ENCODE data around the gene ELMO3.

Gene ELMO3

DNA sequence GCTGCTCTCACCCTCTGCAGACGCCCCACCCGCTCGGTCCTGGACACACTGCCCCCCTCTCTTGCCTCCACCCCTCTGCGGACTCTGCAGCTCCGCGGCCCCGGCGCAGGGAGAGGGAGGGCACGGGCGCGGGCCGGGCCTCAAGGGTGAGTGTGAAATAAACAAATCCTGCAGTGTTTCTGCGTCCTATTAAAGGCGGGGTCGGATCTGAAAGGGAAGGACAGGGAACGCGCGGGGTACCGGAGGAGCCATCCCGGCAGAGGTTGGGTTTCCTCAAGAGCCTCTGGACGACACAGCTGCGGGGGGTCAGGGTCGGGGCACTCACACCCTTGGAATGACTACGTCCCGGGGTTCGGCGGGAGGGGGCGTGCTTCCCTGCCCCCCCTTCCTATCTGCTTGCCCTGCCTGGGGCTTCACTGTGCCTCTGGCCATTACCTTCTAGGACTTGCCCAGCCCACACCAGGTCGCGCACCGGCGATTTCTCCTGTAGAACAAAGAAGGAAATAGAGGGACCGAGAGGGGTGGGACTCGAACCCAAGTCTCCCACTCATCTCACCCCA is 34.9 kb upstream of the ELMO3 start:
- DNase-seq: peak in 1 of 2 donors; percentile 62

GRCh38 chr16:67164599-67165061 is 34.3 kb upstream of the ELMO3 start, which contains the start of gene HSF4:
TSS of gene HSF4 (plus strand) at chr16:67164745. CDS start at chr16:67164812, 67 bp downstream.
- DNase-seq: peak; percentile 29 to 53

DNA sequence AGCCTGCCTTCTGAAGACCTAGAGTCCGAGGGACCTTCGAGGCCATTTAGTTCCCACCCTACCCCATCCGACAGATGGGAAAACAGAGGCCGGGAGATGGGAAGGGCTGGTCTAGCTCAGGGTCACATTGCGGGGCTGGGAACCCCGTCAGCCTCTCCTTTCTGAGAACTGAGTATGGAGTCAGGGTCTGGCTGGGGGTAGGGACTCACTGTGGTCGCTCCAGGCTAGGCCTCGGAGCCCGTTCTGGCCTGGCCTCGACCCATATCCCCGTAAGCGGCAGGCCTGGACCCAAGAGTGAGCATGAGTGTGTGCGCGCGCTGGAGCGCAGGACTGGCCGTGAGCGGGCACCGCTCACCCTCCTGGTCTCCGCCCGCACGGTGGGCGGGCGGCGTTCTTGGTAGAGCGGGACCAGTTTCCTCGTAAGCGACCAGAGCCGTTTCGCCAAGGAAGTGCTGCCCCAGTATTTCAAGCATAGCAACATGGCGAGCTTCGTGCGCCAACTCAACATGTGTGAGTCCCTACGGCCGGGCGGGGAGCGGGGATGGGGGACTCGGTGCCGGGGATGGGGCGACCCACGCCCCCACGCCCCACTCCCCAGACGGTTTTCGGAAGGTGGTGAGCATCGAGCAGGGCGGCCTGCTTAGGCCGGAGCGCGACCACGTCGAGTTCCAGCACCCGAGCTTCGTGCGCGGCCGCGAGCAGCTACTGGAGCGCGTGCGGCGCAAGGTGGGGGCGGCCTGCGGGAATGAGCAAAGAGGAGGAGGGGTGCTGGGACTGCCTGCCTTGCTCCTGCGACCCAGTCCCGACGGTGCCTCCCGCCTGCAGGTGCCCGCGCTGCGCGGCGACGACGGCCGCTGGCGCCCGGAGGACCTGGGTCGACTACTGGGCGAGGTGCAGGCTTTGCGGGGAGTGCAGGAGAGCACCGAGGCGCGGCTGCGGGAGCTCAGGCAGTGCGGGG is 33.5 kb upstream of the ELMO3 start:
- DNase-seq: no peak

DNA sequence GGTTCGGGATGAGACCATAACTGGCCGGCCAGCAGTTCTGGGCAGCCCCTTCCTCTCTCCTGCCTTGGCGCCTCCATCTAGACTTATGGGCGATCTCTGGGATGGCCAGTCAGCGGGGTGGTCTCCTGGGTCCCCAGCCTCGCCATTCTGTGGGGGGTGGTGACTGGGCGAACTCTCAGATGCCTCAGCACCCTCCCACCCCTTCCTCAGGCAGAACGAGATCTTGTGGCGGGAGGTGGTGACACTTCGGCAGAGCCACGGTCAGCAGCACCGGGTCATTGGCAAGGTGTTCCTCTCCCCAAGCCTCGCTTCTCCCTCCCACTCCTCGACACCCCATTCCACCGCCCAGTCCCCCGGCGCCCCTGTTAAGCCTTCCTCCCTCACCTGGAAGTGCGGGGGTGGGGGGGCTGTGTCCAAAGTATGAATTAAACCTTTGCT is 32.8 kb upstream of the ELMO3 start:
- no peak for DNase-seq

GRCh38 chr16:67166598-67167168 is 32.2 kb upstream of the ELMO3 start:
- no peak for DNase-seq

DNA sequence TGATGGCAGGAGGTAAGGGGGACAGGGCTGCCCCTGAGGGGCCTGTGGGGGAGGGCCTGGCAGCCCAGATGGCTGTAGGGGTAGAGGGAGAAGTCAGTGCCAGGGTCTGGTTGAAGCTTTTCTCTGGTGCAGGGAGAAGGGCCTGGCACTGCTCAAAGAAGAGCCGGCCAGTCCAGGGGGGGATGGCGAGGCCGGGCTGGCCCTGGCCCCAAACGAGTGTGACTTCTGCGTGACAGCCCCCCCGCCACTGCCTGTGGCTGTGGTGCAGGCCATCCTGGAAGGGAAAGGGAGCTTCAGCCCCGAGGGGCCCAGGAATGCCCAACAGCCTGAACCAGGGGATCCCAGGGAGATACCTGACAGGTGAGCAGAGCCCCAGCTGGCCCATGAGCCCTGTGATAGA is 31.3 kb upstream of the ELMO3 start:
- no peak for DNase-seq

DNA sequence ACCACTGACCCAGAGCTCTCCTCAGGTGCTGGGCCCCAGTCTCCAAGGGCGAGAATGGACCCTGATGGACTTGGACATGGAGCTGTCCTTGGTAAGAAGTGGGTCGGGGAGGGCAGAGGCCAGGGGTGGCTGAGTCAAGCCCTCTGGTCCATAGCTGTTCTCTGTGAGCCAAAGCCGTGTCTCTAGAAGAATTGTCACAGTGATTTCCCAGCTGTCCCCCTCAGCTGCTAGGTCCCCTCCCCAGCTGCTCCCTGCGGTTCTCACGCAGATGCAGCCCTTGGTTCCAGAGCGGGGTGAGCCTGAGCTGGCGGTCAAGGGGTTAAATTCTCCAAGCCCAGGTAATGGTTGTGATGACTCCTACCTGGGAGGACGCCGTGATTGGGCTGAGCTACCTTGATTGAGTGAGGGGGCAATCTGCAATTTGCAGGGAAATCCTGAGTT is 29.9 kb upstream of the ELMO3 start:
- no peak for DNase-seq

DNA sequence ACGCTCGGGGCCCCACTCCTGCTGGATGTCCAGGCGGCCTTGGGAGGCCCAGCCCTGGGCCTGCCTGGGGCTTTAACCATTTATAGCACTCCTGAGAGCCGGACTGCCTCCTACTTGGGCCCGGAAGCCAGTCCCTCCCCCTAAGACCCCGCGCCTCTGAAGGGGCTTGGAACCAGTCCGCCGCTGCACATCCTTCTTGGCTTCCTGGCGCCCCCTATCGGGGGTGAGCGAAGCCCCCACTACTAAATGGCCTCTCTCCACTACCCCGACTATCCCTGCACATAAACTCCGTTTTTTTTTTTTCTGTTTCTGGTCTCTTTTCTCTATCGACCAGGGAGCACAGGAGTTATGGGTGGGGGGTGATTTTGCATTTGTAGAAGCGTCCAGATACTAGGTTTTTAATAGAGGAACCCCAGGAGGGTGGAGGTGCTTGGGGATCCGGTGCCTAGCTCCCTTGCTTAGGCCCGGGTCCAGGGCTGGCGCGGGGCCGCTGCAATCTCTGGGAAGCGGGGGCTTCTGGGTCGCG is 29.2 kb upstream of the ELMO3 start:
- DNase-seq: no peak

DNA sequence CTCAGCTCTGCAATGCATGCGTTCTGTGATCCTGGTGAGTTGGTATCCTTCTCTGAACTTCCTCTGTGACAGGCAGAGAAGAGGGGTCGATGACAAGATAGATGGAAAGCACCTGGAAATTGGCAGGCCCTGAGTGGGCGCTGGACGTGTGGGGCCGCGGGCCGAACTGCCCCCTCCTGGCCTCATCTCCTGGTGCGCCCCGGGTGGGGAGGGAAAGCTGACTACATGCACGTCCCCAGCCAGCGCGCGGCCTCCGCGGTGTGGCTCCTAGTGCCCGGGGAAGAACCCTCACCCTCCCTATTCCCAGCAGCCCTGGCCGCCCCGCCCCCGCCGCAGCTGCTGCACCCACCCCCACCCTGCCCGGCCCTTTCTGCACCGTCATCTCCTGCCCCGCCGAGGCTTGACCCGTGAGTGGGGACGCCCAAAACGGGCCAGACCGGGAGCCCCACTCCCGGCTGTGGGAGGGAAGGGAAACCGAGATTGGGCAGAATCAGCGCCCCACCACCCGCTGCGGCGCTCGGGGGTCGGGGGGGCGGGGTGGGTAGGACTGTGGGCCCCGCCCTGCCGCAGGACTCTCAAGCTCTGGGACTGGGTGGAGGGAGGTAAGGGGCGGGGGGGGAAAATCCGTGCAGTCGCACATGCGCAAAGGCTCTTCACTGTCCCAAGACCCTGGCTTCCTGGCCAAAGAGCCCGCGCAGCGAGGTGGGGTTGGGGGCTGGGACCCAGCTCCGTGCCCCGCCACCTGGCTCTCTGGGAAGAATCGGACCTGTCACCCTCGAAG is 28.6 kb upstream of the ELMO3 start, which contains the start of gene NOL3:
Gene NOL3, plus strand, starts transcription at position 371 of the 781 bp plus-strand sequence.
- DNase-seq: peak; percentile 29 to 57

DNA sequence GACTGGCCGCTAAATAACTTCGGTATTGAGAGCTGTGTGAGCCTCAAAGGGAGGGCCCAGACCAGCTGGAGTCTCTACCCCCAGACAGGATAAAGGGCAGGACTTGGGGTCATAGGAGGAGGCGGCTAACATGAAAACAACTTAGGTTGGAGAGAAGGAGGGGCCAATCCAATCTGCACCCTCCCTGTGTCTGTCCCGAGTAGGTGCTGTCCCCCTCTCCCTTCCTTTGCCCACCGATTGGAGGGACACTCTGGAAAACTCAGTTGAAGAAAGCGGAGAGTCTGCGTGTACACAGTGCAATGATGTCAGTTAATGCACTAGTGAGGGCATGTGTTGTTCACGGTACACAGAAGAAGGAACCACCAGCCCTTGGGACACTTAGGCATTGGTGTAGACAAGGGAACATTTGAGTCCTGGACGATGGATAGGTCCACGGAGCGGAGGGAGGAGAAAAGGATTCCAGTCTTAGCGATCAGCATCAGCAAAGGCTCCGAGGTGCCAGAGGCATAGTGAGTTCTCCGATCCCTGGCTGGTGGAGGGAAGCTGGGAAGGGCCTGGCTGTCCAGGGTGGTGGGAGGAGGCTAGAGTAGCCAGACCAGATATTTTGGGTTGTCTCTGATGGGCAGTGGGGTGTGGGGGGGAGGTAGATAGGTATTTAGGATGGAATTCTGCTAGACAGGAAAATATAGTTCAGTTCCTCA is 27.8 kb upstream of the ELMO3 start:
- DNase-seq: no peak

- DNase-seq: no peak
These were observed 25.6 kb upstream of the ELMO3 start for GRCh38 chr16:67173323-67173722.

GRCh38 chr16:67173808-67174705 is 24.9 kb upstream of the ELMO3 start:
- DNase-seq: peak; percentile 48 to 64

DNA sequence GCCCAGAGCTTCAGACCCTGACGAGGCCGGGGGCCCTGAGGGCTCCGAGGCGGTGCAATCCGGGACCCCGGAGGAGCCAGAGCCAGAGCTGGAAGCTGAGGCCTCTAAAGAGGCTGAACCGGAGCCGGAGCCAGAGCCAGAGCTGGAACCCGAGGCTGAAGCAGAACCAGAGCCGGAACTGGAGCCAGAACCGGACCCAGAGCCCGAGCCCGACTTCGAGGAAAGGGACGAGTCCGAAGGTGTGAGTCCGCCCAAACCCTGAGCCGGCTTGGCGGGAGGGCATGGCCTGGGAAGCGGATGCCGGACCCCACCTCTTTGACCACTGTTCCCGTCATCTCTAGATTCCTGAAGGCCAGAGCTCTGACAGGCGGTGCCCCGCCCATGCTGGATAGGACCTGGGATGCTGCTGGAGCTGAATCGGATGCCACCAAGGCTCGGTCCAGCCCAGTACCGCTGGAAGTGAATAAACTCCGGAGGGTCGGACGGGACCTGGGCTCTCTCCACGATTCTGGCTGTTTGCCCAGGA is 24.2 kb upstream of the ELMO3 start:
- no peak for DNase-seq

DNA sequence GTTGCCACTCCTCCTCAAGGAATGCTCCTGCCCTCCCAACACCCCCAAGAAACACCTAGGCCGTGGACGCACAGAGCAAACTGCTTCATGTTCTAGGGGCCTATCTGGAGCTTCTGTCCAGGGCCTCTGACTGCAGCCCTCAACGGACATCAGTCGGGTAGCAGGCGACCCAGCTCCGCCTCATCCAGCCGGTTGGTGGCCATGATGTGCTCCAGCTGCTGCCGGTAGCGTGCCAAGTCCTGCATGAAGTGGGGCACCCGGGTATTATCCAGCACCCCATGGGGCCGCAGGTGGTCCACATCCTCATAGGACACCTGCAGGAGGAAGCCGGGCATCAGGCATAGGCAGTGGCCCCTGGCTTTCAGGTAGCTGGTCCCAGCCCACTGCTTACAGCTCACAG is 22.3 kb upstream of the ELMO3 start:
- DNase-seq: no peak

GRCh38 chr16:67177743-67178699 is 20.9 kb upstream of the ELMO3 start:
- no peak for DNase-seq

DNA sequence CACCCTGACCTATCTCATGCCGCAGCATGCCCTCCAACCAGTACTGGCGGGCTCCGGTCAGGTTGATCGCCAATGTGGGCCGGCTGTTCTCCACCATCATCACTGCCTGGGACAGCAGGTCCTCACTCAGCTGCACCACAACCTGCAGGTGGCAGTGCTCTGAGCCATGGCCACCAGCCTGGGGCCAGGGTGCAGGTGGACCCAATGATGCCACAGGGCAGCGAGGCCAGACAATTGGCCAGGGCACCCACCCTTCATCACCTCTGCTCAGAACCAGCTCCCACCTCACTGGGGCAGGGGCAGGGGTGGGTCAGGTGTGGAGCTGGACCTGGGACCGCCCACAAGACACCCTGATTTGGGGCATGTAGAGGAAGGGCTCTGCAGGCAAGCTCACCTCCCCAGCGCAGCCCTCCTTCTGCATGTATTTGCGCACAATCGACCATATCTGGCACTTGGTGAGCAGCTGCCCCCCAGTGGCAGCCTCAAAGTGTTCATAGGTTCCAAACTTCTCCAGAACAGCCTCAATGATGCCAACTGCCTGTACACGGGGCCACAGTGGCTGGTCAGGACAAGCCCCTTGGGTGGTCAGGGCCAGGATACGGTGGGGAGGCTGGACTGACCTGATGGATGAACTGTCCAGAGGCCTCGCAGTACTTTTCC is 19.4 kb upstream of the ELMO3 start:
- no peak for DNase-seq

- DNase-seq: no peak
These were observed 18.8 kb upstream of the ELMO3 start for GRCh38 chr16:67180166-67180565.

- DNase-seq: no peak
These were observed 17.6 kb upstream of the ELMO3 start for GRCh38 chr16:67181346-67181745.

GRCh38 chr16:67182288-67182687 is 16.6 kb upstream of the ELMO3 start:
- DNase-seq: no peak

All from hippocampal formation (tissue), 2 donors.